HCT116 (cell line): ENCODE results near the gene SLC7A7. TPM values are rescaled to one million over a fixed set of nuclear protein-coding genes. Genes with fewer than 3 reads are reported as not detected.

ENCODE experiments used
- ATAC-seq: fragments of 200-7000 bp; cut with Tn5 transposase; 2 replicates; pipeline ENCODE4 v1.9.1; 2020; ENCODE audit warnings: mild to moderate bottlenecking, moderate library complexity
- Bru-seq: library from RNA; stranded (reverse); fragments of 400-500 nt; gene quantifications from one replicate; lab custom pipeline; 2021; lab: Mats Ljungman, UMichigan
- BruChase-seq, 2 experiments: library from RNA; stranded (reverse); fragments of 400-500 nt; gene quantifications; one replicate each; lab custom pipeline; 2021; lab: Mats Ljungman, UMichigan
- BruUV-seq: library from RNA; stranded (reverse); fragments of 400-500 nt; replicated peaks from 2 replicates; lab custom pipeline; 2021; lab: Mats Ljungman, UMichigan
- CTCF ChIA-PET: fragments of 300-600 bp; sonication (Branson Sonifier 250); formaldehyde crosslinking; loops from one replicate; lab custom pipeline; 2021; ENCODE audit warnings: antibody characterized with exemption; lab: Charles Lee
- POLR2A ChIA-PET: fragments of 300-600, 350-600 bp; sonication (Branson Sonifier 250); formaldehyde crosslinking; loops from one replicate; lab custom pipeline; 2021; ENCODE audit warnings: antibody characterized with exemption; lab: Charles Lee
- RAD21 ChIA-PET, 2 experiments: fragments of 300-600 bp; sonication (Branson Sonifier 250); formaldehyde crosslinking; loops; one replicate each; lab custom pipeline; 2023; ENCODE audit warnings: low total read pairs in 2 of 2; ENCODE audit not compliant: uncharacterized antibody in 2 of 2, unreplicated experiment in 2 of 2, low non-redundant PET in 1 of 2; lab: Charles Lee
- DNase-seq: peaks from one replicate; pipeline ENCODE4 v3.0.0-alpha.2; 2010; ENCODE audit warnings: low read depth, low spot score
- H2AFZ ChIP-seq: fragments of 200-600 bp; shearing (Covaris generic), sonication (generic); 2 replicates; pipeline ENCODE4 v1.6.1; 2017; ENCODE audit warnings: low read depth, mixed run types, mixed read lengths, antibody characterized with exemption, low read length; ENCODE audit not compliant: poor library complexity, severe bottlenecking
- H3K27ac ChIP-seq: 2 replicates; pipeline ENCODE4 v1.5.1; 2012; ENCODE audit warnings: low read depth, low read length
- H3K27me3 ChIP-seq: fragments of 200-600 bp; sonication (generic); 2 replicates; pipeline ENCODE4 v1.6.1; 2016; ENCODE audit warnings: mixed run types, low read length, mixed read lengths; ENCODE audit not compliant: insufficient read depth
- H3K36me3 ChIP-seq, 2 experiments: fragments of 200-500 bp in 1 of 2; fragments of 200-600 bp in 1 of 2; sonication (Bioruptor generic) in 1 of 2; sonication (generic) in 1 of 2; 2 replicates each; pipeline versions ENCODE4 v1.5.1 to v1.6.1; 2014 to 2016; ENCODE audit warnings: low read length in 2 of 2, inconsistent platforms in 1 of 2, mixed read lengths in 1 of 2, mixed run types in 1 of 2; ENCODE audit not compliant: insufficient read depth in 2 of 2, control insufficient read depth in 1 of 2
- H3K4me1 ChIP-seq, 2 experiments: fragments of 200-600 bp in 1 of 2; sonication (generic) in 1 of 2; 2 replicates each; pipeline versions ENCODE4 v1.5.1 to v1.6.1; 2012 to 2017; ENCODE audit warnings: low read length in 2 of 2, inconsistent platforms in 1 of 2, mild to moderate bottlenecking in 1 of 2, mixed read lengths in 1 of 2, mixed run types in 1 of 2, moderate library complexity in 1 of 2; ENCODE audit not compliant: insufficient read depth in 2 of 2, control insufficient read depth in 1 of 2
- H3K4me2 ChIP-seq: fragments of 200-600 bp; sonication (generic); 2 replicates; pipeline ENCODE4 v1.6.1; 2017; ENCODE audit warnings: mixed run types, low read length, mixed read lengths
- H3K4me3 ChIP-seq, 2 experiments: fragments of 200-600 bp in 1 of 2; sonication (generic) in 1 of 2; replicated peaks in 1 of 2; 2 replicates each; pipeline ENCODE4 v1.5.1; 2011 to 2016; ENCODE audit warnings: low read length in 2 of 2, control low read depth in 1 of 2, low read depth in 1 of 2, mild to moderate bottlenecking in 1 of 2, mixed read lengths in 1 of 2, mixed run types in 1 of 2
- H3K79me2 ChIP-seq: fragments of 200-600 bp; sonication (generic); 2 replicates; pipeline ENCODE4 v1.6.1; 2017; ENCODE audit warnings: mild to moderate bottlenecking, mixed run types, low read length, moderate library complexity, mixed read lengths; ENCODE audit not compliant: insufficient read depth
- H3K9ac ChIP-seq: fragments of 200-600 bp; sonication (generic); 2 replicates; pipeline ENCODE4 v1.6.1; 2016; ENCODE audit warnings: low read length, mixed read lengths
- H3K9me2 ChIP-seq: fragments of 200-600 bp; sonication (generic), shearing (Covaris generic); 2 replicates; pipeline ENCODE4 v1.6.1; 2017; ENCODE audit warnings: mixed run types, mild to moderate bottlenecking, moderate library complexity; ENCODE audit not compliant: insufficient read depth
- H3K9me3 ChIP-seq, 2 experiments: fragments of 200-500 bp in 1 of 2; fragments of 200-600 bp in 1 of 2; sonication (Bioruptor generic) in 1 of 2; sonication (generic) in 1 of 2; 2 replicates each; pipeline ENCODE4 v1.6.1; 2014 to 2017; ENCODE audit warnings: low read length in 2 of 2, mixed read lengths in 2 of 2, inconsistent platforms in 1 of 2, low read depth in 1 of 2, mild to moderate bottlenecking in 1 of 2, mixed run types in 1 of 2, moderate library complexity in 1 of 2; ENCODE audit not compliant: control insufficient read depth in 1 of 2, insufficient read depth in 1 of 2
- H4K20me1 ChIP-seq: fragments of 200-600 bp; sonication (generic), shearing (Covaris generic); 2 replicates; pipeline ENCODE4 v1.6.1; 2017; ENCODE audit warnings: mixed run types, mild to moderate bottlenecking, moderate library complexity; ENCODE audit not compliant: insufficient read depth
- CBX3 ChIP-seq: IDR thresholded peaks from 2 replicates; pipeline ENCODE4 v1.6.1; 2012; ENCODE audit warnings: low read depth
- FOSL1 ChIP-seq: IDR thresholded peaks from 2 replicates; pipeline ENCODE4 v1.6.1; 2012; ENCODE audit warnings: low read depth
- MAX ChIP-seq: IDR thresholded peaks from 2 replicates; pipeline ENCODE4 v1.6.1; 2012
- POLR2AphosphoS5 ChIP-seq: IDR thresholded peaks from 2 replicates; pipeline ENCODE4 v1.6.1; 2011; ENCODE audit warnings: mild to moderate bottlenecking, low read depth, low read length, moderate library complexity
- RAD21 ChIP-seq: IDR thresholded peaks from 2 replicates; pipeline ENCODE4 v1.6.1; 2012; ENCODE audit warnings: low read depth, mild to moderate bottlenecking
- SIN3A ChIP-seq: IDR thresholded peaks from 2 replicates; pipeline ENCODE4 v1.6.1; 2012; ENCODE audit warnings: low read depth
- SRF ChIP-seq: IDR thresholded peaks from 2 replicates; pipeline ENCODE4 v1.6.1; 2012; ENCODE audit warnings: low read depth
- YY1 ChIP-seq: IDR thresholded peaks from 2 replicates; pipeline ENCODE4 v1.6.1; 2011; ENCODE audit warnings: low read length, low read depth, moderate library complexity, mild to moderate bottlenecking; ENCODE audit not compliant: insufficient replicate concordance; ENCODE audit errors: extremely low read depth
- intact Hi-C: fragments of 100-400 bp; cut with micrococcal nuclease; formaldehyde crosslinking; loops from 2 replicates; pipeline ENCODE4 v1.10.0; 2022
- long read RNA-seq: library from polyadenylated mRNA; unstranded; transcript quantifications from one replicate; pipeline ENCODE4 v2.0.0, GENCODE V29; 2021; ENCODE audit not compliant: unreplicated experiment
- polyA plus RNA-seq: library from polyadenylated mRNA; unstranded; fragments of >200 nt; gene quantifications from 2 replicates; pipeline ENCODE4 v1.2.1, GENCODE V29; 2012; ENCODE audit warnings: missing spikeins
- total RNA-seq: library from RNA; stranded (reverse); gene quantifications from one replicate; pipeline ENCODE4 v1.2.1, GENCODE V29; 2021; ENCODE audit not compliant: unreplicated experiment
- TF ChIP-seq, protein P1 (sequence below): IDR thresholded peaks from 2 replicates; pipeline ENCODE4 v1.6.1; 2011; ENCODE audit warnings: mild to moderate bottlenecking, low read length, moderate library complexity; ENCODE audit not compliant: insufficient replicate concordance; ENCODE audit errors: extremely low read depth

The SLC7A7 gene
- total RNA-seq: 0.27 TPM
- polyA plus RNA-seq: 0.04 and 0.23 TPM in 2 replicates
- percentile 8 among the genes with signal in this experiment for Bru-seq, nascent RNA
- BruChase-seq, experiment 1, labeled RNA remaining after a 6-hour chase: percentile 12 among the genes with signal in this experiment
- percentile 15 among the genes with signal in this experiment for BruChase-seq, experiment 2, labeled RNA remaining after a 2-hour chase
- long read RNA-seq: 0 reads

GRCh38 chr14:22814941-22815713, at the start of gene SLC7A7:
Gene SLC7A7 (minus strand): TSS chr14:22815435. CDS start chr14:22813398, 2,037 bp downstream.
- intact Hi-C loops: loop anchor here (5.0 kb wide), 1 partner anchor 158 kb away; no protein-coding TSS in a partner anchor
- ATAC-seq (no peak), DNase-seq (no peak)
- H3K9ac ChIP-seq: no peak within 1 kb of the TSS
- no peaks in the 10 kb centered on the region for H3K9me3 ChIP-seq
- H2AFZ ChIP-seq: no peak within 1 kb of the TSS
- ChIA-PET POLR2A (no interaction called here), CTCF (interaction anchor here (0.9 to 1.0 kb wide), 2 partner anchors 8 to 157 kb away, joined by 3 read pairs; no protein-coding TSS in a partner anchor), RAD21 (no interaction called here)
- H3K79me2 ChIP-seq: no peaks in the 10 kb centered on the region
- no peak within 1 kb of the TSS for H3K4me2 ChIP-seq
- H3K4me1 ChIP-seq: no peaks in the 10 kb centered on the region
- TF ChIP-seq MAX: no peak
- no peak for TF ChIP-seq RAD21
- no peak for TF ChIP-seq FOSL1
- TF ChIP-seq SIN3A: no peak
- no peak for TF ChIP-seq POLR2AphosphoS5
- TF ChIP-seq CBX3: no peak
- no peak for TF ChIP-seq YY1
- no peaks in the 10 kb centered on the region for H3K36me3 ChIP-seq
- no peak within 1 kb of the TSS for H3K27ac ChIP-seq
- no TSS peak for BruUV-seq
- H3K4me3 ChIP-seq: no peak within 1 kb of the TSS
- H4K20me1 ChIP-seq: no peaks in the 10 kb centered on the region
- no peaks in the 10 kb centered on the region for H3K9me2 ChIP-seq
- H3K27me3 ChIP-seq: no peaks in the 10 kb centered on the region

DNA sequence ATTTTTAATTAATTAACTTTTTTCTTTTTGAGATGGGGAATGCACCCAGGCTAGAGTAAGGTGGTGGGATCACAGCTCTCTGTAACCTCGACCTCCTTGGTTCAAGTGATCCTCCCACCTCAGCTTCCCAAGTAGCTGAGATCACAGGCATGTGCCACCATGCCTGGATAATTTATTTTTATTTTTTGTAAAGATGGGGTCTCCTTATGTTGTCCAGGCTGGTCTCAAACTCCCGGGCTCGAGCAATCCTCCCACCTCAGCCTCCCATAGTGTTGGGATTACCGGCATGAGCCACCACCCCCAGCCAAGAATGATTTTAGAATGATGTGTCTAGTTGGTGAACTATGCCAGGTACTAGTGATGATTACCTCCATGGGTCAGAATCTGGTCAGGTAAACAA, 49.7 kb upstream of the SLC7A7 start:
- ATAC-seq: no peak
- Histone ChIP-seq H3K27me3 (no peaks in the 10 kb centered on the region), H3K36me3 (no peaks in the 10 kb centered on the region), H3K4me2 (no peak overlapping the region), H2AFZ (no peak overlapping the region), H3K4me1 (peaks cover 6 to 7% of the 10 kb centered on the region in 2 experiments)
- intact Hi-C loops: no loop called here
- no peak for DNase-seq
- TF ChIP-seq SRF: no peak
- TF ChIP-seq, protein P1, sequence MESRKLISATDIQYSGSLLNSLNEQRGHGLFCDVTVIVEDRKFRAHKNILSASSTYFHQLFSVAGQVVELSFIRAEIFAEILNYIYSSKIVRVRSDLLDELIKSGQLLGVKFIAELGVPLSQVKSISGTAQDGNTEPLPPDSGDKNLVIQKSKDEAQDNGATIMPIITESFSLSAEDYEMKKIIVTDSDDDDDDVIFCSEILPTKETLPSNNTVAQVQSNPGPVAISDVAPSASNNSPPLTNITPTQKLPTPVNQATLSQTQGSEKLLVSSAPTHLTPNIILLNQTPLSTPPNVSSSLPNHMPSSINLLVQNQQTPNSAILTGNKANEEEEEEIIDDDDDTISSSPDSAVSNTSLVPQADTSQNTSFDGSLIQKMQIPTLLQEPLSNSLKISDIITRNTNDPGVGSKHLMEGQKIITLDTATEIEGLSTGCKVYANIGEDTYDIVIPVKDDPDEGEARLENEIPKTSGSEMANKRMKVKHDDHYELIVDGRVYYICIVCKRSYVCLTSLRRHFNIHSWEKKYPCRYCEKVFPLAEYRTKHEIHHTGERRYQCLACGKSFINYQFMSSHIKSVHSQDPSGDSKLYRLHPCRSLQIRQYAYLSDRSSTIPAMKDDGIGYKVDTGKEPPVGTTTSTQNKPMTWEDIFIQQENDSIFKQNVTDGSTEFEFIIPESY: no peak
- TF ChIP-seq, all 23 proteins: peak for 0
- ChIA-PET CTCF (interaction anchor here (1.5 kb wide), 1 partner anchor 10 kb away, joined by 4 read pairs; no protein-coding TSS in a partner anchor), POLR2A (no interaction called here), RAD21 (no interaction called here)
- H3K9ac ChIP-seq: no peak overlapping the region
- BruUV-seq: no TSS peak
- H3K27ac ChIP-seq: no peak overlapping the region
- no peak overlapping the region for H3K4me3 ChIP-seq
- no peaks in the 10 kb centered on the region for H4K20me1 ChIP-seq
- H3K9me3 ChIP-seq: no peaks in the 10 kb centered on the region
- H3K79me2 ChIP-seq: no peaks in the 10 kb centered on the region
- H3K9me2 ChIP-seq: no peaks in the 10 kb centered on the region
